Measurements from ENCODE around the gene TADA2B. TPM values are rescaled to one million over a fixed set of nuclear protein-coding genes. Genes with fewer than 3 reads are reported as not detected.

Gene TADA2B
- total RNA-seq: 8.0 and 9.4 TPM in 2 replicates

- DNase-seq (ENCODE audit: low read depth in 2 of 2): peak; percentile 18 to 67
Observed at GRCh38 chr4:7043284-7044136, at the start of gene TADA2B. Gene TADA2B, plus strand, starts transcription at chr4:7043372. Its CDS starts 208 bp downstream, at chr4:7043580.

- no peak for DNase-seq (ENCODE audit: low read depth in 2 of 2)
Observed at GRCh38 chr4:6996481-6996880, 46.7 kb upstream of the TADA2B start.

GRCh38 chr4:6999172-7000086, 43.7 kb upstream of the TADA2B start:
- no peak for DNase-seq (ENCODE audit: low read depth in 2 of 2)

GRCh38 chr4:7000421-7001176, 42.6 kb upstream of the TADA2B start:
- DNase-seq (ENCODE audit: low read depth in 2 of 2): no peak

- DNase-seq (ENCODE audit: low read depth in 2 of 2): no peak
Observed at GRCh38 chr4:7001271-7001670, 41.9 kb upstream of the TADA2B start.

GRCh38 chr4:7002336-7002735, 40.8 kb upstream of the TADA2B start:
- DNase-seq (ENCODE audit: low read depth in 2 of 2): no peak

- DNase-seq (ENCODE audit: low read depth in 2 of 2): no peak
Observed at GRCh38 chr4:7003176-7003878, 39.8 kb upstream of the TADA2B start.

- no peak for DNase-seq (ENCODE audit: low read depth in 2 of 2)
Observed at GRCh38 chr4:7003879-7004240, 39.3 kb upstream of the TADA2B start.

GRCh38 chr4:7004331-7004730, 38.8 kb upstream of the TADA2B start:
- no peak for DNase-seq (ENCODE audit: low read depth in 2 of 2)

- DNase-seq (ENCODE audit: low read depth in 2 of 2): no peak
Observed at GRCh38 chr4:7005571-7005970, 37.6 kb upstream of the TADA2B start.

- no peak for DNase-seq (ENCODE audit: low read depth in 2 of 2)
Observed at GRCh38 chr4:7006411-7006810, 36.8 kb upstream of the TADA2B start.

GRCh38 chr4:7007142-7007907, 35.8 kb upstream of the TADA2B start:
- DNase-seq (ENCODE audit: low read depth in 2 of 2): no peak

- DNase-seq (ENCODE audit: low read depth in 2 of 2): peak; percentile 18 to 27
Observed at GRCh38 chr4:7007944-7008343, 35.2 kb upstream of the TADA2B start.

GRCh38 chr4:7009564-7009963, 33.6 kb upstream of the TADA2B start:
- DNase-seq (ENCODE audit: low read depth in 2 of 2): no peak

- DNase-seq (ENCODE audit: low read depth in 2 of 2): no peak
Observed at GRCh38 chr4:7013175-7013574, 30.0 kb upstream of the TADA2B start.

GRCh38 chr4:7014815-7015214, 28.4 kb upstream of the TADA2B start:
- DNase-seq (ENCODE audit: low read depth in 2 of 2): no peak

- DNase-seq (ENCODE audit: low read depth in 2 of 2): no peak
Observed at GRCh38 chr4:7015383-7016035, 27.7 kb upstream of the TADA2B start.

- DNase-seq (ENCODE audit: low read depth in 2 of 2): no peak
Observed at GRCh38 chr4:7016086-7016485, 27.1 kb upstream of the TADA2B start.

- no peak for DNase-seq (ENCODE audit: low read depth in 2 of 2)
Observed at GRCh38 chr4:7016512-7016911, 26.7 kb upstream of the TADA2B start.

Data from dermis microvascular lymphatic vessel endothelial cell (primary cell).